GM12891 (cell line): ENCODE data around the gene TRAFD1.

Experiments
- POLR2A ChIP-seq: IDR thresholded peaks from 2 replicates; pipeline ENCODE4 v1.6.1; 2011; ENCODE audit warnings: low read depth, low read length, control low read depth
- POLR2AphosphoS5 ChIP-seq: IDR thresholded peaks from 2 replicates; pipeline ENCODE4 v1.6.1; 2011; ENCODE audit warnings: low read depth, low read length, control low read depth
- TAF1 ChIP-seq: IDR thresholded peaks from 2 replicates; pipeline ENCODE4 v1.6.1; 2011; ENCODE audit warnings: low read depth, low read length, control low read depth

DNA sequence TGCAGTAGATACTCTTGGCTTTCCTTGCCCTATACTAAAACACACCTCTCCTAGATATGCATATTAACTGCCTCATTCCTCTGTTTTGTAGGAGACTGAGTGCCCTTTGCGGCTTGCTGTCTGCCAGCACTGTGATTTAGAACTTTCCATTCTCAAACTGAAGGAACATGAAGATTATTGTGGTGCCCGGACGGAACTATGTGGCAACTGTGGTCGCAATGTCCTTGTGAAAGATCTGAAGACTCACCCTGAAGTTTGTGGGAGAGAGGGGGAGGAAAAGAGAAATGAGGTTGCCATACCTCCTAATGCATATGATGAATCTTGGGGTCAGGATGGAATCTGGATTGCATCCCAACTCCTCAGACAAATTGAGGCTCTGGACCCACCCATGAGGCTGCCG lies 15.4 kb downstream of the TRAFD1 start:
- no peak for TF ChIP-seq POLR2AphosphoS5
- TF ChIP-seq TAF1 = no peak
- no peak for TF ChIP-seq POLR2A
